Erythroblast (primary cell): ENCODE results near the gene TRIM74.
"Not testable (repeated sequence)": the region's sequence is repeated elsewhere in the genome, so short reads cannot be mapped to it uniquely, and the experiment has no call there.

Source experiments
- GATA1 ChIP-seq: IDR thresholded peaks from 2 replicates; pipeline ENCODE4 v1.6.1; 2011; ENCODE audit warnings: low read depth, mild to moderate bottlenecking, control low read depth, low read length, moderate library complexity
- POLR2A ChIP-seq: IDR thresholded peaks from 2 replicates; pipeline ENCODE4 v1.6.1; 2011; ENCODE audit warnings: mild to moderate bottlenecking, low read length

DNA sequence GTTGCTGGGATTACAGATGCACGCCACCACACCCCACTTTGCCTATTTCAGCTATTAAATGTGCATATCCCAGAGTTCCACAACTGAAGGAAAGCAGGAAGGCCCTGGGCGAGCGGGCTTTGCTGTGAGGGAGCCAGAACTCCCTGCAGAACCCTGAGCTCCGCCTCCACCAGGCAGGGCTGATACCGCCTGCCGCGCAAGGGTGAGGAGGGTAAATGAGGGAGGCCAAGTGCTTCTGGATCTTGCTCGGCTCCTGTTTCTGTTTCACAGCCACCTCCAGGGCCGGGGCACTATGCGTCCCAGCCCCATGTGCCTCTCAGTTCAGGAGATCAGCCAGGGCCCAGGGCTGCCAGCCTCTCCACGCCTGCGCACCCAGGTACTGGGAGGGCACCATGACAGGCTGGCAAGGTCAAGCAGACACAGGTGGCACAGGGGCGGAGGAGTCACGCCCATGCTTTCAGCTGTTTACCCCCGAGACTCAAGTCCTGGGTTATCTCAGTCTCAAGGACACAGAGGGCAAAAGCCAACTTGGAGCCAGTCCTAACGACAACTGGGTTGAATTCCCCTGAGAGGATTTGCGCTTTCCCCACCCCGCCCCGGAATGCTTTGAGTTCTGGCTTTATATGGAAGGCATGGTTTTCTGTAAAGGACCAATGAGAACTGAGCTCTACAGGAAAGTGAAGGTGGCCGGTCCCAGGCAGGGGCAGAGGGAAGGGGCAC is 8.5 kb downstream of the TRIM74 start:
- not testable (repeated sequence) for TF ChIP-seq POLR2A, GATA1
